SU-DHL-6 (cell line): ENCODE measurements around the gene HOXA10.

Experiments
- EZH2phosphoT487 ChIP-seq: fragments of 200-600 bp; sonication (generic), shearing (Covaris generic); conservative IDR thresholded peaks from 2 replicates; pipeline ENCODE4 v1.6.1; 2018; ENCODE audit warnings: mild to moderate bottlenecking, antibody characterized with exemption, low read length, moderate library complexity, mixed read lengths
- TF ChIP-seq, protein P1 (sequence below): fragments of 200-600 bp; sonication (generic); IDR thresholded peaks from one replicate; pipeline ENCODE4 v1.5.1; 2017; ENCODE audit warnings: antibody characterized with exemption, mild to moderate bottlenecking, low read length, moderate library complexity; ENCODE audit not compliant: insufficient read depth, poor library complexity, severe bottlenecking

DNA sequence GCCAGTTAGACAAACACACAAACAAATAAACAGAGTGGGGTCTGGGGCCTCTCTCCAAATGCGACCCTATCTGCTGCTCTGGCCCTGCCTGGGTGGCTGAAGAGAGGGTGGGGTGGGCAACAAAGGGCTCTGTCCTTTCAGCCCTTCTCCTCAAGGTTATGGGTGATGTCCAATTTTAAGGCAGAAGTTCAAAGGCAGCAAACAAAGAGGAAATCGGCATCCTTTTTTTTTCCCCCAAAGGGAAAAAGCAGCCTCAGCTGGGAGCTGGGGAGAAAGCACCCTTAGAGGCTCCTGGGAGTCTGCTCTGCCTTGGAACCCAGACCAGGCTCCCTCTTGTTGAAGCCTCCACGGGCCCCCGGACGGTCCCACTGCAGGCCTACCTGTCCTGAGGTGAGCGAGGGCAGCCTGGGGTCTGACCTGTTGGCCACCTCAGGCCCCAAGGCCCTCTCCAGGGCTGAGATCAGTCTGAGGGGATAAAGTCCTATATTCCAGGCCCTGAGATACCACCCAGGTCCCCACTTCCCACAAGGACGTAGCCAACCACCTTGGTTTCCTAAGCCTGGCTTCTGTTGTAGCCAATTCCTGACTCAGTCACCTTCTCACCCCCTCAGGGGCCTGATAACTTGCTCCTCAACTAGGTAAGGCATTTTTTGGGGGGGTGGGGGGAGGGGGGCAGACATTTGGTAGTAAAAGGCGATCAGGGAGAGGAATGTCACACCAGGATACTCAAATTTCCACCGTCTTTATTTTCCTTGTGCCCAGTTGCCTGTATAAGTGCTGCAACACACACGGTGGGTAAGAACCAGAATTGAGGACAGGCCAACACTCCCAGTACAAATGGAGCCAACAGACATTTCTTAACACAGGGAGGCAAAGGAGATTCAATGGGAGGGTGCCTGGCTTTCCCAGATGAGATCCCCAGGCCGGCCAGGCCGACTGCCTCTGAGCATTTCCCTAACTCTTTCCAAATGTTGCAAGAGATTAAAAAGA is 6.6 kb upstream of the HOXA10 start:
- TF ChIP-seq, protein P1, sequence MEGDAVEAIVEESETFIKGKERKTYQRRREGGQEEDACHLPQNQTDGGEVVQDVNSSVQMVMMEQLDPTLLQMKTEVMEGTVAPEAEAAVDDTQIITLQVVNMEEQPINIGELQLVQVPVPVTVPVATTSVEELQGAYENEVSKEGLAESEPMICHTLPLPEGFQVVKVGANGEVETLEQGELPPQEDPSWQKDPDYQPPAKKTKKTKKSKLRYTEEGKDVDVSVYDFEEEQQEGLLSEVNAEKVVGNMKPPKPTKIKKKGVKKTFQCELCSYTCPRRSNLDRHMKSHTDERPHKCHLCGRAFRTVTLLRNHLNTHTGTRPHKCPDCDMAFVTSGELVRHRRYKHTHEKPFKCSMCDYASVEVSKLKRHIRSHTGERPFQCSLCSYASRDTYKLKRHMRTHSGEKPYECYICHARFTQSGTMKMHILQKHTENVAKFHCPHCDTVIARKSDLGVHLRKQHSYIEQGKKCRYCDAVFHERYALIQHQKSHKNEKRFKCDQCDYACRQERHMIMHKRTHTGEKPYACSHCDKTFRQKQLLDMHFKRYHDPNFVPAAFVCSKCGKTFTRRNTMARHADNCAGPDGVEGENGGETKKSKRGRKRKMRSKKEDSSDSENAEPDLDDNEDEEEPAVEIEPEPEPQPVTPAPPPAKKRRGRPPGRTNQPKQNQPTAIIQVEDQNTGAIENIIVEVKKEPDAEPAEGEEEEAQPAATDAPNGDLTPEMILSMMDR, result no peak
- no peak for TF ChIP-seq EZH2phosphoT487
